PFSK-1 (cell line): ENCODE data around the gene AKAP9.

Experiments
- POLR2AphosphoS5 ChIP-seq: IDR thresholded peaks from 2 replicates; pipeline ENCODE4 v1.6.1; 2012; ENCODE audit warnings: low read depth, mild to moderate bottlenecking, control low read depth, low read length, moderate library complexity
- SIN3A ChIP-seq: IDR thresholded peaks from 2 replicates; pipeline ENCODE4 v1.6.1; 2012; ENCODE audit warnings: mild to moderate bottlenecking, low read length, moderate library complexity, borderline replicate concordance; ENCODE audit not compliant: insufficient read depth
- TAF1 ChIP-seq: IDR thresholded peaks from 2 replicates; pipeline ENCODE4 v1.6.1; 2012; ENCODE audit warnings: low read length, control low read depth, borderline replicate concordance; ENCODE audit not compliant: insufficient read depth
- TF ChIP-seq, protein P1 (sequence below), 2 experiments: IDR thresholded peaks; 2 replicates each; pipeline versions ENCODE4 v1.6.1 to v1.8.0; 2011 to 2012; ENCODE audit warnings: low read depth in 2 of 2, low read length in 2 of 2, control low read depth in 1 of 2, inconsistent platforms in 1 of 2, mild to moderate bottlenecking in 1 of 2, moderate library complexity in 1 of 2; ENCODE audit not compliant: insufficient read depth in 1 of 2

DNA sequence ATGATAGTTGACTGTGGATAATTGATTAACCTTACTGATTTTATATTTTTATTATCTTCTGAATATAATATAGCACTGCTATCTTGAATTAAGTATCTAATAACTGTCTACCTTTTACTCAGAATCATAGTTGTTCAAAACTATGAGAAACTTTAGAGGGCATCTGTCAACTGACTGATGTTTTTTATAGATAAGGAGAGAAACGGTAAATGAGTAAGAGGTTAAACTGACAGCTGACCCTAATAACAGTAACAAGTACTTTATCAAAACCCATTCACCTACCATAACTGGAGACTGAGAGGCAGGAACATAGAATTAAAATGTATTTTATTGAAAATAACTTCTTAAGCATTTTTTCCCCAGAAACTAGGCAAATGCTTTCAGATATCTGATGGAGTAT lies 131.5 kb downstream of the AKAP9 start:
- TF ChIP-seq, protein P1, sequence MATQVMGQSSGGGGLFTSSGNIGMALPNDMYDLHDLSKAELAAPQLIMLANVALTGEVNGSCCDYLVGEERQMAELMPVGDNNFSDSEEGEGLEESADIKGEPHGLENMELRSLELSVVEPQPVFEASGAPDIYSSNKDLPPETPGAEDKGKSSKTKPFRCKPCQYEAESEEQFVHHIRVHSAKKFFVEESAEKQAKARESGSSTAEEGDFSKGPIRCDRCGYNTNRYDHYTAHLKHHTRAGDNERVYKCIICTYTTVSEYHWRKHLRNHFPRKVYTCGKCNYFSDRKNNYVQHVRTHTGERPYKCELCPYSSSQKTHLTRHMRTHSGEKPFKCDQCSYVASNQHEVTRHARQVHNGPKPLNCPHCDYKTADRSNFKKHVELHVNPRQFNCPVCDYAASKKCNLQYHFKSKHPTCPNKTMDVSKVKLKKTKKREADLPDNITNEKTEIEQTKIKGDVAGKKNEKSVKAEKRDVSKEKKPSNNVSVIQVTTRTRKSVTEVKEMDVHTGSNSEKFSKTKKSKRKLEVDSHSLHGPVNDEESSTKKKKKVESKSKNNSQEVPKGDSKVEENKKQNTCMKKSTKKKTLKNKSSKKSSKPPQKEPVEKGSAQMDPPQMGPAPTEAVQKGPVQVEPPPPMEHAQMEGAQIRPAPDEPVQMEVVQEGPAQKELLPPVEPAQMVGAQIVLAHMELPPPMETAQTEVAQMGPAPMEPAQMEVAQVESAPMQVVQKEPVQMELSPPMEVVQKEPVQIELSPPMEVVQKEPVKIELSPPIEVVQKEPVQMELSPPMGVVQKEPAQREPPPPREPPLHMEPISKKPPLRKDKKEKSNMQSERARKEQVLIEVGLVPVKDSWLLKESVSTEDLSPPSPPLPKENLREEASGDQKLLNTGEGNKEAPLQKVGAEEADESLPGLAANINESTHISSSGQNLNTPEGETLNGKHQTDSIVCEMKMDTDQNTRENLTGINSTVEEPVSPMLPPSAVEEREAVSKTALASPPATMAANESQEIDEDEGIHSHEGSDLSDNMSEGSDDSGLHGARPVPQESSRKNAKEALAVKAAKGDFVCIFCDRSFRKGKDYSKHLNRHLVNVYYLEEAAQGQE (IDR thresholded peaks at IDR 0.05; ENCODE audit: insufficient read depth in 1 of 2, low read depth in 2 of 2, low read length in 2 of 2) = no peak
- TF ChIP-seq SIN3A = no peak
- TF ChIP-seq POLR2AphosphoS5 = no peak
- no peak for TF ChIP-seq TAF1
